Measurements from ENCODE around the gene TTF1. TPM values are rescaled to one million over a fixed set of nuclear protein-coding genes. Genes with fewer than 3 reads are reported as not detected.

Gene TTF1
- total RNA-seq, result 10 to 100 TPM; 14.9 to 17.3 TPM

- Histone ChIP-seq H3K27ac (peak within 1 kb of the TSS; percentile 69 to 88), H3K36me3 (peaks cover 11% of the 10 kb centered on the region), H3K4me1 (peaks cover 0 to 55% of the 10 kb centered on the region in 2 donors), H3K4me3 (peak within 1 kb of the TSS; percentile 51 to 82), H3K27me3 (peaks cover 0 to 8% of the 10 kb centered on the region in 2 donors), H3K9me3 (no peaks in the 10 kb centered on the region)
- no peak for TF ChIP-seq CTCF (IDR thresholded peaks at IDR 0.05)
- DNase-seq (ENCODE audit: low spot score), result peak; percentile 91
Observed at GRCh38 chr9:132406554-132407122, at the start of gene TTF1. TTF1 (minus strand) TSS chr9:132406840; CDS start chr9:132402821, 4,019 bp downstream.

GRCh38 chr9:132456241-132456640 lies 49.6 kb upstream of the TTF1 start:
- no peaks in the 10 kb centered on the region for H3K9me3 ChIP-seq
- H3K4me3 ChIP-seq, result no peak overlapping the region
- no peak overlapping the region for H3K27ac ChIP-seq
- H3K36me3 ChIP-seq, result no peaks in the 10 kb centered on the region
- no peak for DNase-seq (ENCODE audit: low spot score)
- H3K4me1 ChIP-seq, result no peaks in the 10 kb centered on the region
- no peaks in the 10 kb centered on the region for H3K27me3 ChIP-seq
- no peak for TF ChIP-seq CTCF (IDR thresholded peaks at IDR 0.05)

GRCh38 chr9:132451276-132451675 lies 44.6 kb upstream of the TTF1 start:
- H3K27me3 ChIP-seq, result no peaks in the 10 kb centered on the region
- no peak for TF ChIP-seq CTCF (IDR thresholded peaks at IDR 0.05)

GRCh38 chr9:132447902-132448301 lies 41.3 kb upstream of the TTF1 start:
- H3K27ac ChIP-seq, result no peak overlapping the region
- H3K27me3 ChIP-seq, result no peaks in the 10 kb centered on the region
- no peaks in the 10 kb centered on the region for H3K4me1 ChIP-seq
- H3K4me3 ChIP-seq, result no peak overlapping the region
- H3K36me3 ChIP-seq, result no peaks in the 10 kb centered on the region
- no peak for TF ChIP-seq CTCF (IDR thresholded peaks at IDR 0.05)
- H3K9me3 ChIP-seq, result no peaks in the 10 kb centered on the region
- DNase-seq (ENCODE audit: low spot score), result no peak

More at GRCh38 chr9:132451276-132451675, 44.6 kb upstream of the TTF1 start:
- Histone ChIP-seq H3K27ac (no peak overlapping the region), H3K4me1 (no peaks in the 10 kb centered on the region), H3K36me3 (no peaks in the 10 kb centered on the region), H3K9me3 (no peaks in the 10 kb centered on the region), H3K4me3 (no peak overlapping the region)
- no peak for DNase-seq (ENCODE audit: low spot score)

GRCh38 chr9:132447346-132447745 lies 40.7 kb upstream of the TTF1 start:
- Histone ChIP-seq H3K4me1 (no peaks in the 10 kb centered on the region), H3K4me3 (no peak overlapping the region), H3K36me3 (no peaks in the 10 kb centered on the region), H3K27ac (no peak overlapping the region), H3K27me3 (no peaks in the 10 kb centered on the region), H3K9me3 (no peaks in the 10 kb centered on the region)
- no peak for TF ChIP-seq CTCF (IDR thresholded peaks at IDR 0.05)
- DNase-seq (ENCODE audit: low spot score), result no peak

GRCh38 chr9:132446887-132447286 lies 40.2 kb upstream of the TTF1 start:
- DNase-seq (ENCODE audit: low spot score), result no peak
- no peak for TF ChIP-seq CTCF (IDR thresholded peaks at IDR 0.05)
- no peaks in the 10 kb centered on the region for H3K27me3 ChIP-seq

More at GRCh38 chr9:132446887-132447286, 40.2 kb upstream of the TTF1 start:
- Histone ChIP-seq H3K9me3 (no peaks in the 10 kb centered on the region), H3K27ac (no peak overlapping the region), H3K4me1 (no peaks in the 10 kb centered on the region), H3K4me3 (no peak overlapping the region), H3K36me3 (no peaks in the 10 kb centered on the region)

Measured in right atrium auricular region (tissue), 2 donors.